NCI-H2081 treated with DMSO at 0.1 percent for 48 hours (cell line): ENCODE results near the gene ATP11A.

ENCODE experiments used
- DNase-seq: peaks from one replicate; lab custom pipeline; 2025; lab: John Stamatoyannopoulos, UW

The ATP11A gene

DNA sequence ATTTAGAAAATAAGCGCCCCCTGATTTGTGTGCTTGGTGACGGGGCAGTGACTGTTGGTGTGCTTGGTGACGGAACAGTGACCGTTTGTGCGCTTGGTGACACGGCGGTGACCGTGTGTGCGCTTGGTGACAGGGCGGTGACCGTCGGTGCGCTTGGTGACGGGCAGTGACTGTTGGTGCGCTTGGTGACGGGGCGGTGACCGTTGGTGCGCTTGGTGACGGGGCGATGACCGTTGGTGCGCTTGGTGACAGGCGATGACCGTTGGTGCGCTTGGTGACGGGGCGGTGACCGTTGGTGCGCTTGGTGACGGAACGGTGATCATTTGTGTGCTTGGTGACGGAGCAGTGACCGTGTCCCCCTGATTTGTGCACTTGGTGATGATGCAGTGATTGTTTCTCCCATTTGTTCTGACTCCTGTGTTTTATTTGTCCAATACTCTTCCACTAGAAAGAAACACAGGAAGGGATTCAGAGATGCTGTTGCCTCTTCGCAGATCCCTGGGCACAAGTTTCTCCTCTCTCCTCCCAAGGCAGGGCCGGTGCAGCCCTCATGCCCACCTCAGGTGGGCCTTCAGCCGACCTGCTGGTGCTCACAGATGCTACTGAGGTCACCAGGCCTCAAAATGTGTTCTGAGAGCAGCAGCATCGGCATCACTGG is 128.3 kb downstream of the ATP11A start:
- no peak for DNase-seq

DNA sequence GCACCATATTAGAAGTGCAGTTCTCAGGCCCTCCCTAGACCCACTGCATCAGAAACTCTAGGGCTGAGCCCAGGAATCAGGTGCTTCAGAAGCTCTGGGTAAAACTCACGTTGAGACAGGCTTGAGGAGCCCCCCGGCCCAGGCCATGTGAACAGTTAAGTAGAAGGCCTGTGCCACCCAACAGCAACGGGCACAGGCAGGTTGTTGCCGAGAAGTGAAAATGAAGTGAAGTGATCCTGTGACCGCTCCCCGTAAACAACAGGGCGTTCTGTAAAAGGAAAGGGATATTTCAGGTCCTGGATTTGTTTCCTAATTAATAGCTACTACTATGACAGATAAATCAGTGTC is 128.8 kb downstream of the ATP11A start:
- no peak for DNase-seq

DNA sequence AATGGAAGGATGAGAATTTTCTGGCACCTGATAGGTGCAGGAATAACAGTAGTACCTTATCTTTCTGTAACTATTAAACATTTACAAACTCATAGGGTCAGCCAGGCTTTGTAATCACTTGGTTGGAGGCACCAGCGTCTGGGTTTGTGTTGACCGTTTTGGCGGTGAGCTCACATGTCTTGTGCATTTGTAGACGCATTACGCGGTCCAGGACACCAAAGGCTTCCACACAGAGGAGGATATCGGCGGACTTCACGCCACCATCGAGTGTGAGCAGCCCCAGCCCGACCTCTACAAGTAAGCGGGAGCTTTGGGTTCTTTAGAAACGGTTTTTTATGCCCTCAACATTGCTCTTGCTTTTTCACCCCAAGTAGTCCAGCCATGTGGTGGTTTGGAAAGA is 129.3 kb downstream of the ATP11A start:
- no peak for DNase-seq

DNA sequence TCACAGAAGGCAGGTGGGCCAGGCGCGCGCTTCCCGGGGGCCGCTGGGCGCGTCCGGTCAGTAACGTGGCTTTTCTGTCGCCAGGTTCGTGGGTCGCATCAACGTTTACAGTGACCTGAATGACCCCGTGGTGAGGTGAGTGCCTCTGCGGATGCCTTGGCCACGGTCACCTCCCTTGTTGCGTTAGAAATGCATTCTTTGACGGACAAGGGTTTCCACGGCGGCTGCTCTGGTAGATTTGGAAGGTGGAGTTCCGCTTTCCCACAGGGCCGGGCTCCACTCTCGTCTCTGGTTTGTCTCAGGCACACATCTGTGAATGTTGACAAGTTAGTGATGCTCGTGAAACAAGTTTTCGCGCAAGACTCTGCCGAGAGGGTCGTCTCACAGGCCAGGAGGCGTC is 130.0 kb downstream of the ATP11A start:
- no peak for DNase-seq

DNA sequence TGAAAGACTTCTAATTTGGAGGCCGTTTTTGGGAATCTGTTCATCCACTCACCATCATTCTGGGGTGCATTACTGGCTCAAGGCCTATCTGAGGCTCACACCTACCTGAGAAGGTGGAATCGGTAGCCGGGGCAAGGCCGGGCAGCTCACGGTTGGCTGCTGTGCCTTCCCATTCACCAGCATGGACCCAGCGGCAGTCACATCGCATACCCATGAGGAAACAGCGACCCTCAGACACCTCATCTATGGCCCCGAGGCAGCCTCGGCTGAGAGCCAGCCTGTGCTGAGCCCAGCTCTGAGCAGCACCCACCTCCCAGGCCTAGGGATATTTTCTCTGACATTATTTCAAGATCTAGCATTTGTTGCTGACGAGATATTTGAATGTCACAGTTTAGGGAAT is 130.5 kb downstream of the ATP11A start:
- DNase-seq, result no peak

DNA sequence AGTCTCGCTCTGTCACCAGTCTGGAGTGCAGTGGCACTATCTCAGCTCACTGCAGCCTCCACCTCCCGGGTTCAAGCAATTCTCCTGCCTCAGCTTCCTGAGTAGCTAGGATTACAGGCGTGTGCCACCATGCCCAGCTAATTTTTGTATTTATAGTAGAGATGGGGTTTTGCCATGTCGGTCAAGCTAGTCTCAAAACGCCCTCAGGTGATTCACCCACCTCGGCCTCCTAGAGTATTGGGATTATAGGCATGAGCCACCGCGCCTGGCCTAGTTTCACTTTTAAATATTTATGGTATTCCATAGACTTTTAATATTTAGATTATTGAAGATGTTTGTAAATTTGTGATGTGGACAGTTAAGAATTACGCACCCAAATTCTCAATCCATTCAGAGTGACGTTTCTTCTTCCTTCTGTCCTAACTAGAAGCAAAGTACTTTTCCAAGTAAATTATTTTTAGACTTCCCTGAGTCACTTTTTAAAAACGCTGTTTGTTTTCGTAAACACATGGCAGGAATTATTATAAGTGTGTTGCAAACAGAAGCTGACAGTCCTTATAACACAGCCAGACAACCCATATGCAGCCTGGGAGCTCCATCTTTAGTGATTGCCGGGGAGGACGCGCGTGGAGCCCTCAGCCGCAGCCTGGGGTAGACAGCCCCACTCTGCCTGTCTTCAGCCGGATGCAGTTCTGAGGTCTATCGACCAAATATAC is 131.7 kb downstream of the ATP11A start:
- no peak for DNase-seq

DNA sequence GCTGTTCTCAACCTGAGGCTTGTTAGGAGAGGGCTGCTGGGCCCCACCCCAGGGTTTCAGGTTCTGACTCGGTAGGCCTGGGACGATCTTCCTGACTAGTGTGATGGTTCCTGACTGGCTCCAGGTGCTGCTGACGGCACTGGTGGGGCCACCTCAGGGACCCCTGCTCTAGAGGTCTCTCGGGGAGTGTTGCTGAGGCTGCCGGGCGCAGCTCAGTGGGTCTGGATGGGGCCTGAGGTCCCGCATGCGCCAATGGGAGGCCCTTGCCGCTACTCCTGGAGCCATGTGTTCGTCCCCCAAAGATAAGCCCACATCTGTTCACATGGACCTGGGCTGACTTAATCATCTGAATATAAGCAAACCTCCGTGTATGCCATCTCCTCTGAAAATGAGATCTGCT is 133.0 kb downstream of the ATP11A start:
- DNase-seq, result no peak

DNA sequence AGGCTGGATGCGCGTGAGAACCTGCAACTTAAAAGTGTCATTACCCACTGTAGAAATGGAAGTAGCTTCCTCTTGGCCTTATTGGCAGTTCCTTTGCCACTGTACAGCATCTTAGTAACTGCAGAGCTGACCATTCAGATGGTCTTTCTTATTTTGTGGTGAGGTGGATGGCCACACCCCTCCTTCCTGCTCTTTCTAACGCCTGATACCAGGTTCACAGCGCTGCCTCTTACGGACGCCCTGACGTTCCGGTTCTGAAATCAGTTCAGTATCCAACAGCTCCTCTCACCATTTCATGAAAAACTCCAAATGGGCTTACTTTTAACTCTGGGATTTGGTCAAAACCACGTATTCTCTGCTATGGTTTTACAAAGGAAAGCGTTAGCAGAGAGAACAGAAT is 134.6 kb downstream of the ATP11A start:
- no peak for DNase-seq

DNA sequence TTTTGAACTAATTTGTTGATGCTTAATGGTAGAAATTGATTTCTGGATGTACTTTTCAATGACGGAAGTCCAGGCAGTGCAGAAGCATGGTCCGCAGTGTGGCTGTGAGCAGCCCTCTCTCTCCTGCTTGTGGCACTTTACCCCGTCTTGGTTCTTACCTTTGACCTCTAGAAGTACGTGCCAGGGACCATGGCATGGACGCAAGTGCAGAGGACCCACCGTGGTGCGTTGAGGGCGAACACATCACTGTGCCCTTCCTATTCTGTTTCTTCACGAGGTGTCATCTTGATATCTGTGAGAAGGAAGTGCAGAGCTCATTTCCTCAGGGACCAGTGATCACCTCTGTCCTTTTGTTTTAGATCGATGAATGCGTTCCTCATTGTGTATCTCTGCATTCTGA is 135.2 kb downstream of the ATP11A start:
- no peak for DNase-seq

DNA sequence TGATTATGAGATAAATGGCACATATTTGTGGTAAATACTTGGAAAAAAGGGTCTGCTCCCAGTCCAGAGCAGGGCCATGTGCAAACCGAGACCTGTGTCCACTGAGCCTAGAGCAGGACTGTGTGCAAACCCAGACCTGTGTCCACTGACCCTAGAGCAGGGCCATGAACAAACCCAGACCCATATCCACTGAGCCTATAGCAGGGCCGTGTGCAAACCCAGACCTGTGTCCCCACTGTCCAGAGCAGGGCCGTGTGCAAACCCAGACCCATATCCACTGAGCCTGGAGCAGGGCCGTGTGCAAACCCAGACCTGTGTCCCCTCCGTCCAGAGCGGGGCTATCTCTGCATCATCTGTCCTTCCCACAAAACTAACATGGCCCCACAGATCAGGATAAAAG is 136.0 kb downstream of the ATP11A start:
- DNase-seq, result no peak

DNA sequence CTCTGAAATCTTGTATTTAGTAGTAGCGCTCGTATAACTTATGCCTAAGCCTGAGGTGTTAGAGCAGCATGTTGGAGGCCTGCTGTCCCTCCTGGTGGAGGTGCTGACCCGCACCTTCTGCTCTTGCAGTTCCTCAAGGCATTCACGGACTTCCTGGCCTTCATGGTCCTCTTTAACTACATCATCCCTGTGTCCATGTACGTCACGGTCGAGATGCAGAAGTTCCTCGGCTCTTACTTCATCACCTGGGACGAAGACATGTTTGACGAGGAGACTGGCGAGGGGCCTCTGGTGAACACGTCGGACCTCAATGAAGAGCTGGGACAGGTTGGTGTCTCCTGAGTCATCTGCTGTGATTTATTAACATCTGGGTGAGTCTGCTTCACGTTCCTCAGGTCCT is 136.7 kb downstream of the ATP11A start:
- no peak for DNase-seq

DNA sequence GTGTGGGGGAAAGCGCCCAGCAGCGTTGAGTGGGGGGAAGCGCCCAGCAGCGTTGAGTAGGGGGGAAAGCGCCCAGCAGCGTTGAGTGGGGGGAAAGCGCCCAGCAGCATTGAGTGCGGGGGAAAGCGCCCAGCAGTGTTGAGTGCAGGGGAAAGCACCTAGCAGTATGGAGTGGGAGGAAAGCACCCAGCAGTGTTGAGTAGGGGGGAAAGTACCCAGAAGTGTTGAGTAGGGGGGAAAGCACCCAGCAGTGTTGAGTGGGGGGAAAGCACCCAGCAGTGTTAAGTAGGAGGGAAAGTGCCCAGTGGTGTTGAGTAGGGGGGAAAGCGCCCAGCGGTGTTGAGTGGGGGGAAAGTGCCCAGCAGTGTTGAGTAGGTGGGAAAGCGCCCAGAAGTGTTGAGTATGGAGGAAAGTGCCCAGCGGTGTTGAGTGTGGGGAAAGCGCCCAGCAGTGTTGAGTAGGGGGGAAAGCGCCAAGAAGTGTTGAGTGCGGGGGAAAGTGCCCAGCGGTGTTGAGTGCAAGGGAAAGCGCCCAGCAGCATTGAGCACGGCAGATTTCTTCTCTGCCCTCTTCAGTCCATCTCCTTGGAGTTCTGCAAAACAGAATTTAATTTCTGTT is 138.4 kb downstream of the ATP11A start:
- DNase-seq, result no peak

DNA sequence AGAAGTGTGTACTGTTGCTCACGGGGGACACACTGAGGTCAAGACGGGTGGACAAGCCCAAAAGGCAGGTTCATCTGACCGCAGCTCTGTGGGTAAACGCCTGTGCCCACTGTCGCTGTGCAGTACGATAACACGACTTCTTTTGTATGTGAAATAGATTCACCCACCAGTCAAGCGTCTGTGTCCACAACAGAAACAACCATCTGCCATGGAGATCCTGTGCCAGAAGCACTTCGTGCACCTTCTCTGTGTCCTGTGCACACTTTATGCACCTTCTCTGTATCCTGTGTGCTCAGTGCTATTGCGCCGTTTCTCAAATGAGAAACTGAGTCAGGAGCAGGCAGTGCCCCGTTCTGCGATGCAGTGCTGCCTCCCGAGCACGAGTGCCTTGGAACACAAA is 138.9 kb downstream of the ATP11A start:
- DNase-seq, result no peak

DNA sequence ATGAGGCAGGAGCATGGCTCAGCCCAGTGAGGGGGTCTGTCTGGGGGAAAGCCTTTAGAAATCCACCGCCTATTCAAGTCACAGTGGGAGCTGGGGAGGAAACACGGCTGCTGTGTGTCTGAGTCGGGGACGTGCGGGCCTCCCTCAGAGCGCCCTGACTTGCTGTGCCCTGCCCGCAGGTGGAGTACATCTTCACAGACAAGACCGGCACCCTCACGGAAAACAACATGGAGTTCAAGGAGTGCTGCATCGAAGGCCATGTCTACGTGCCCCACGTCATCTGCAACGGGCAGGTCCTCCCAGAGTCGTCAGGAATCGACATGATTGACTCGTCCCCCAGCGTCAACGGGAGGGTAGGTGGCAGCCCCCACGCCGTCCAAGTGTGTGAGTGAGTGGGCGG is 141.4 kb downstream of the ATP11A start:
- DNase-seq, result no peak

DNA sequence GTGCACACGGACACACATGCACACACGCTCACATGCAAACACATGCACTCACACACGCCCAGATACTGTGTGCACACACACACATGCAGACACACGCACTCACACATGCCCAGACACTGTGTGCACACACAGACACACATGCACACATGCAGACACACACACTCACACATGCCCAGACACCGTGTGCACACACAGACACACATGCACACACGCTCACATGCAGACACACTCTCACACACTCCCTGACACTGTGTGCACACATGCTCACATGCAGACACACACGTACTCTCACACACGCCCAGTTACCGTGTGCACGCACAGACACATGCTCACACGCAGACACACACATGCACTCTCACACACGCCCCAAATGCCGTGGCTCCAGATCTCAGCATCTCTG is 142.0 kb downstream of the ATP11A start:
- DNase-seq, result no peak

DNA sequence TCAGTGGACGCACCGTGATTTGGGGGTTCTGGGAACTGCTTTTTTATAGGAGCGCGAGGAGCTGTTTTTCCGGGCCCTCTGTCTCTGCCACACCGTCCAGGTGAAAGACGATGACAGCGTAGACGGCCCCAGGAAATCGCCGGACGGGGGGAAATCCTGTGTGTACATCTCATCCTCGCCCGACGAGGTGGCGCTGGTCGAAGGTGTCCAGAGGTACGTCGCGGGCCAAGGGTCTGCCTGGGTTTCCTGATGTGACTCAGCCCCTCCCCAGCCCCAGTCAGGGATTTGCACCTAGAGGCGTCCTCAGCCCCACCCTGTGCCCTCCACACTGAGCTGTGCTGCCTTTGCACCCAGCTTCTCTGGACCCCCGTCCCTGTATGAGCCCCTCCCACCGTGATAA is 143.0 kb downstream of the ATP11A start:
- no peak for DNase-seq

DNA sequence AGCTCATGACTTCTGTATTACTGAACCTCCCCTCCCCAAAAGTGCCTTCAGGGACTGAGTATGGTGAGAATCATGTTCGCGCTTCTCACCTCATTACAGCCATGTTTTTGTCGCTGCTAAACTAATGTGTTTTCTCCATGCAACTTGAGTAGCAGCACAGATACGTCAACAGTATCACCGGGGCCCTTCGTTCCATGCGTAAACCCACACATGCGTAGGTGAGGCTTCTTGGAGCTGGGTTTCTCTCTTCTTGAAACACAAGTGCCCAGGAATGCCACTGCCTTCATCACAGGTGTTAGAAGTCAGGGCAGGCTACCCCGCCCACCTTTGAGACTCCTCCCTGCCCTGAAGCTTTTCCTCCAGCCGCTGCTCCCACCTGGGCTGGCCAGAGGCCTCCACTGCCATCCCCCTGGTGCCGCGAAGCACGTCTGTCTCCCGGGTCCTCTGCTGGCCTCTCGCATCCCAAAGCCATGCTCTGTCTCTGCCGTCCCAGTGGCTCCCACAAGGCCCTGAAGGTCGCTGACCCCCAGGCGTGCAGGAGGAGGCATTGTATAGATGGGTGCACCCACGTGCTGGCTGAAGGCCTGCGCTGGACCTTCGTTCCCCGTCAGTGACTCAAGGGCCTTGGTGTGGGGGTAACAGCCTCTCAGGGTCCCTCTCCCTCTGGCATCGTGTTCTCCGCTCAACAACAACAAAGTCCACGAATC is 143.9 kb downstream of the ATP11A start:
- no peak for DNase-seq

DNA sequence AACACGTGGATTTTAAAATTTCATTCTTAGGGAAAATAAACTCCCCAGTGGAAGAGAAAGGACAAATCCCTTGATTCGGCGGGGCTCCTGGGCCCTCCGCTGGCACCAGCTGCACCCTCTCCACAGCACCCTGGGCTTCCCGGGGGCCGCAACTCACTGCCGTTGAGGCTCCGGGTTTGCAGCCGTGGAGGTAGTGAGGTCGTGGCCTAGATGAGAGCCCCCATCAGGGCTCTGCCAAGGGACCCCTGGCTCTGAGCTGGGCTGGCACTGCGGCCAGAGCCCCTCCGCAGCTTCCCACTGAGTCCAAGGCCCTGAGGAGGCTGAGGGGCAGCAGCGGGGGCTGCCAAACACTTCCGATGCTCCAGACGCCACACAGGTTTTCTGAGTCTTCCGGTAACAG is 145.5 kb downstream of the ATP11A start:
- no peak for DNase-seq

DNA sequence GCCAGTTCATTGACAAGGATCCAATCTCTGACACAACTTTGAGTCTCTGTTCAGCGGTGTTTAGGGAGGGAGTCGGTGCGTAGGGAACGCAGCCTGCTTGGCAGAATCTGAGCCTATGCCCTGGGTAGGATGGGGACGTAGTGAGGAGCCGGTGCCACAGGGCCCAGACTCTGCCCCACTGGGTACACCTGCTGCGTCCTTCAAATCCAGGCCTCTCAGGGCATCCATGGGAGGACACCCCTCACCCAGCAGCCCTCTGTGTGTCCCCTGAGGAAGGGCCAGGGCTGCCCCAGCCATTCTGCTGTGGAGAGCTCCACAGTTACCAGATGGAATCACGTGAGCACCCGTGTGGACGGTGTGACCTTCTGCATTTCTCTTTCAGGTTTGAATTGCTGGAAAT is 146.0 kb downstream of the ATP11A start:
- DNase-seq, result no peak

DNA sequence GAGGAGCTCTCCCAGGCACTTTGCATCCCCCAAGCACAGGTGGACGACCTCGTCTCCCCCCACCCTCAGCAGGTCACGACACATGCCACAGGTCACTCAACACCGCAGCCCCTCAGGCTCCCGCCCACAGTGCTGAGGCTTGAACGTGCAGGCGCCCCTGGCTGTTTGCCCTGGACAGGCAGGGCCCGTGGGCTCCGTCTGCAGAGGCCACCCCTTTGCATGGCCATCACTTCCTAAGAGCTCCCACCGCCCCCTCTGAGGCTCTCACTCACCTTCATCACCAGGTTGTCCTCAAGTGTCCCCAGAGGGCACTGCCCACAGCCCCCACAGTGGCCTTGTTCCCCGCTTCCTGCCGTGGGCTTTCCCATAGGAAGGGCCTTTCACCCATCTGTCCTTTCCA is 147.1 kb downstream of the ATP11A start:
- no peak for DNase-seq

DNA sequence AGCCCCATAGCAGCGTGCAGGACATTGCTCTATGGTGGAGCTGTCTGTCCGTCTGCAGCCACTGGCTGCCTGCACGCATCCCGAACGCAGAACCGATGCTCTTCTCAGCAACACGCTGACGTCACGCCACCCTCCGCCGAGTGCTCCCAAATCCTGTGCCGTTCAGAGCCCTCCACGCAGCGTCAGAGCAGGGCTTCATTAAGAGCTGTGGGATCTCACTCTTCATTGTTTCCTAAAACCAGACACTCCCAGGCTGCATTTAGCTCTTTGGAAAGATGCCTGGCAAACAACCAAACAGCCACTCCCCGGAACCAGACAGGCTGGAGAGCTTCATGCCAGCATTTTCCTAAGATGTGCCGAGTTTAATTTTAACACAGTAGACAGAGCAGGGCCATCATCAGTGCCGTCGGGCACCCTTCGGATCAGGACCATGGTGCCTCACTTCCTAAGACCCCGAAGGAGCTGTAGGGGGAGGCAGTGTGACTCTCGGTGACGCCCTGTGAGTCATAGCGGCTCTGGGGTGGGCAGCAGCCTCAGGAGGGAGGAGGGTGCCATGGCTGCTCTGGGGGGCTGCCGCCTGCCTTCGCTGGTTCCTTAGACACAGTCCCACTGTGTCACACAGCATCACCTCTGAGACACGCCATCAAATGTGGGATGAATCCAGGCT is 147.7 kb downstream of the ATP11A start:
- DNase-seq, result no peak

DNA sequence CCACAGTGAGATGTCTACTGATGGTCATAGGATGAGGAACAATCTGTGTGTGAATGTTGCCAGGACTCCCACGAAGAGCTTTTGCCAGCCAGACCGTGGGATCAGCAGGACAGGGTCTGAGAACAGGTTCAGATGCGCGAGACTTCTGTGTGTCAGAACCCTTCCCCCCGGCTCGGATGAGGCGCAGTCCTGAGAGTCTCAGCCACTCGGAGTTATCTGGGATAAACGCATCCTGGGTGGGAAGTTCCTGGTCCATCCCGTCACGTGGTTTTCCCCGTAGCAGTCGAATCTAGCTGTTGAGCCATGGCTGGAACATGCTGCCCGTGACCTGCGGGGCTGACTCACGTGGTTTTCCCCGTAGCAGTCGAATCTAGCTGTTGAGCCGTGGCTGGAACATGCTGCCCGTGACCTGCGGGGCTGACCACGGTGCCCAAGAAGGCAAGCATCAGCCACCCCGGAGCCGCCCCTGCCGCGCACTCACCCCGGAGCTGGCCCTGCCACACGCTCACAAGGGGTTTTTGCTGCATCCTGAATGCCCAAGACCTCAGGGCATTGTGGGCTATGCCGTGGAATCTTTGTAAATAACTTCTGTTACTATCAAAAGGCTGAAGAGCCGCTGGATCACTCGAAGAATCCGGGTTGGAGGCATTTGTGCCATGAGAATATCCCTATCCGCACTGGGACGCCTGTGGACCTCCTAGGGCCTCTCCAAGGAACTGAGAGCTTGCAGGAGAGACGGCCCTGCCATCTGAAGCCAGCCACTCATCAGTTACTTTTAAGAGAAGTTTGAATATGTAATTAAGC is 148.4 kb downstream of the ATP11A start:
- DNase-seq, result no peak
